Measurements from ENCODE around the gene KSR1. TPM values are rescaled to one million over a fixed set of nuclear protein-coding genes. Genes with fewer than 3 reads are reported as not detected.

KSR1 gene
- total and polyA plus RNA-seq, 9 of the 15 experiments (the other 6 are each of a cell fraction or from before 2014, with no cell fraction given): 1.4 to 51.7 (median 18.4) TPM

- TF ChIP-seq CTCFL (IDR thresholded peaks at IDR 0.05; ENCODE audit: borderline replicate concordance, insufficient read depth, low read depth, low read length, poor library complexity, severe bottlenecking) (no peak), ZC3H4 (CRISPR knock-in tag; IDR thresholded peaks at IDR 0.05; ENCODE audit: borderline replicate concordance) (no peak), MXI1 (IDR thresholded peaks at IDR 0.05; ENCODE audit: low read depth, low read length) (peak; percentile 93), ZNF644 (tag; IDR thresholded peaks at IDR 0.05; ENCODE audit: low read depth) (no peak), ASH1L (IDR thresholded peaks at IDR 0.05; ENCODE audit: borderline replicate concordance, low read depth, partially characterized antibody) (no peak), SNRNP70 (optimal IDR thresholded peaks at IDR 0.05; ENCODE audit: low read depth, low read length) (no peak), FOXP1 (CRISPR knock-in tag; IDR thresholded peaks at IDR 0.05) (no peak), ZBTB5 (IDR thresholded peaks at IDR 0.05) (no peak), SMAD4 (CRISPR knock-in tag; conservative IDR thresholded peaks at IDR 0.05) (peak; percentile 37), POLR2AphosphoS2 (IDR thresholded peaks at IDR 0.05; ENCODE audit: low read length) (no peak), ATF6 (CRISPR knock-in tag; IDR thresholded peaks at IDR 0.05) (no peak), CXXC5 (CRISPR knock-in tag; IDR thresholded peaks at IDR 0.05) (peak; percentile 62), COPS2 (conservative IDR thresholded peaks at IDR 0.05) (no peak), MAX (CRISPR knock-in tag; IDR thresholded peaks at IDR 0.05) (peak; percentile 68; the same call in 1 of the 2 replicates), ZMIZ1 (IDR thresholded peaks at IDR 0.05; ENCODE audit: low read depth in 2 of 2, low read length in 2 of 2) (no peak), CBFB (CRISPR knock-in tag; IDR thresholded peaks at IDR 0.05) (no peak), BRF1 (IDR thresholded peaks at IDR 0.05; ENCODE audit: borderline replicate concordance, extremely low read depth, insufficient read length) (no peak)
These were observed 70.4 kb downstream of the KSR1 start (continued) for GRCh38 chr17:27526604-27527002.
